GM06990 (cell line): ENCODE measurements around the gene FAM149A.

Experiments
- DNase-seq: peaks from one replicate; pipeline ENCODE4 v3.0.0-alpha.2; 2011; ENCODE audit not compliant: insufficient read length; ENCODE audit errors: extremely low read depth
- H3K27me3 ChIP-seq: replicated peaks from 2 replicates; pipeline ENCODE4 v1.6.0; 2011; ENCODE audit warnings: low read length; ENCODE audit not compliant: control insufficient read depth, insufficient read depth
- H3K36me3 ChIP-seq: 2 replicates; pipeline ENCODE4 v1.5.1; 2011; ENCODE audit warnings: low read length; ENCODE audit not compliant: control insufficient read depth, insufficient read depth
- H3K4me3 ChIP-seq: replicated peaks from 2 replicates; pipeline ENCODE4 v1.5.1; 2011; ENCODE audit warnings: low read depth, mild to moderate bottlenecking, control low read depth, low read length
- CTCF ChIP-seq: IDR thresholded peaks from 2 replicates; pipeline ENCODE4 v1.5.1; 2011; ENCODE audit warnings: low read length, control low read depth, mild to moderate bottlenecking, inconsistent platforms; ENCODE audit not compliant: insufficient read depth, poor library complexity, severe bottlenecking

Gene FAM149A

GRCh38 chr4:186217733-186218293, 113.3 kb downstream of the FAM149A start:
- DNase-seq = no peak

GRCh38 chr4:186221624-186222023, 117.1 kb downstream of the FAM149A start:
- no peak for TF ChIP-seq CTCF
- Histone ChIP-seq H3K27me3 (no peaks in the 10 kb centered on the region), H3K4me3 (no peak overlapping the region), H3K36me3 (no peaks in the 10 kb centered on the region)
- no peak for DNase-seq

More at GRCh38 chr4:186217733-186218293, 113.3 kb downstream of the FAM149A start:
- TF ChIP-seq CTCF = no peak
- H3K27me3 ChIP-seq = no peaks in the 10 kb centered on the region
- H3K36me3 ChIP-seq = no peaks in the 10 kb centered on the region
- H3K4me3 ChIP-seq = no peak overlapping the region
